HEK293 (cell line): Measurements from ENCODE around the gene MUC5B.

Experiments
- PRDM1 ChIP-seq: fragments of 450-650 bp; formaldehyde crosslinking; IDR thresholded peaks from 2 replicates; pipeline ENCODE4; 2016; ENCODE audit warnings: missing biosample characterization, missing genetic modification characterization
- TCF7L2 ChIP-seq: IDR thresholded peaks from 2 replicates; pipeline ENCODE4 v1.6.1; 2011; ENCODE audit warnings: low read depth, mild to moderate bottlenecking, inconsistent platforms, low read length, moderate library complexity, borderline replicate concordance
- ZNF391 ChIP-seq: fragments of 450-650 bp; formaldehyde crosslinking; IDR thresholded peaks from 2 replicates; pipeline ENCODE4 v1.5.1; 2016; ENCODE audit warnings: low read depth, missing biosample characterization, missing genetic modification characterization, borderline replicate concordance
- TF ChIP-seq, protein P1 (sequence below): fragments of 450-650 bp; formaldehyde crosslinking; IDR thresholded peaks from 2 replicates; pipeline ENCODE4 v1.5.1; 2016; ENCODE audit warnings: missing biosample characterization, missing genetic modification characterization
- TF ChIP-seq, protein P2 (sequence below): fragments of 450-650 bp; formaldehyde crosslinking; IDR thresholded peaks from 2 replicates; pipeline ENCODE4 v1.5.1; 2016; ENCODE audit warnings: missing biosample characterization, missing genetic modification characterization
- TF ChIP-seq, protein P3 (sequence below): fragments of 450-650 bp; formaldehyde crosslinking; IDR thresholded peaks from 2 replicates; pipeline ENCODE4 v1.5.1; 2016; ENCODE audit warnings: missing biosample characterization, missing genetic modification characterization

DNA sequence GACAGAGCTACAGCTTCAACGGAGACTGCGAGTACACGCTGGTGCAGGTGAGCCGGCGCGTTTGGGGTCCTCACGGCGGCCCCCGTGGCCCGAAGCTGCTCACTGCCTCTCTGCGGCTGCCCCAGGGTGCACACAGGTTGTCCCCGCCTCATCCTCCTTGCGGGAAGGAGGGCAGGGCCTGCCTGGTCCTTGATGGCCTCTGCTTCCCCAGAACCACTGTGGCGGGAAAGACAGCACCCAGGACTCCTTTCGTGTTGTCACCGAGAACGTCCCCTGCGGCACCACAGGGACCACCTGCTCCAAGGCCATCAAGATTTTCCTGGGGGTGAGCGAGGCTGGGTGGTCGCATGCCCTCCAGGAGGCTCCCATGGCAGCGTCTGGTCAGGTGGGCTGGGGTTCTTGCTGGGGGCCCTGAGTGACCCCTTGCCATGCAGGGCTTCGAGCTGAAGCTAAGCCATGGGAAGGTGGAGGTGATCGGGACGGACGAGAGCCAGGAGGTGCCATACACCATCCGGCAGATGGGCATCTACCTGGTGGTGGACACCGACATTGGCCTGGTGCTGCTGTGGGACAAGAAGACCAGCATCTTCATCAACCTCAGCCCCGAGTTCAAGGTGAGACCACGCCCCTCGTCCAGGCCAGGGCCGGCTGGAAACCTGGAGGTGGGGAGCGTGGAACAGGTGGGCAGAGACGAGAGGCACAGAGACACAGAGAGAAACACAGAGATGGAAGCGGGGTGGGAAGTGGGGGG is 45.7 kb upstream of the MUC5B start:
- TF ChIP-seq PRDM1 (tag by site-specific recombination) (no peak), ZNF391 (tag by site-specific recombination) (no peak), TCF7L2 (no peak)
- TF ChIP-seq, protein P1, sequence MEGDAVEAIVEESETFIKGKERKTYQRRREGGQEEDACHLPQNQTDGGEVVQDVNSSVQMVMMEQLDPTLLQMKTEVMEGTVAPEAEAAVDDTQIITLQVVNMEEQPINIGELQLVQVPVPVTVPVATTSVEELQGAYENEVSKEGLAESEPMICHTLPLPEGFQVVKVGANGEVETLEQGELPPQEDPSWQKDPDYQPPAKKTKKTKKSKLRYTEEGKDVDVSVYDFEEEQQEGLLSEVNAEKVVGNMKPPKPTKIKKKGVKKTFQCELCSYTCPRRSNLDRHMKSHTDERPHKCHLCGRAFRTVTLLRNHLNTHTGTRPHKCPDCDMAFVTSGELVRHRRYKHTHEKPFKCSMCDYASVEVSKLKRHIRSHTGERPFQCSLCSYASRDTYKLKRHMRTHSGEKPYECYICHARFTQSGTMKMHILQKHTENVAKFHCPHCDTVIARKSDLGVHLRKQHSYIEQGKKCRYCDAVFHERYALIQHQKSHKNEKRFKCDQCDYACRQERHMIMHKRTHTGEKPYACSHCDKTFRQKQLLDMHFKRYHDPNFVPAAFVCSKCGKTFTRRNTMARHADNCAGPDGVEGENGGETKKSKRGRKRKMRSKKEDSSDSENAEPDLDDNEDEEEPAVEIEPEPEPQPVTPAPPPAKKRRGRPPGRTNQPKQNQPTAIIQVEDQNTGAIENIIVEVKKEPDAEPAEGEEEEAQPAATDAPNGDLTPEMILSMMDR (tag by site-specific recombination), result no peak
- TF ChIP-seq, protein P2, sequence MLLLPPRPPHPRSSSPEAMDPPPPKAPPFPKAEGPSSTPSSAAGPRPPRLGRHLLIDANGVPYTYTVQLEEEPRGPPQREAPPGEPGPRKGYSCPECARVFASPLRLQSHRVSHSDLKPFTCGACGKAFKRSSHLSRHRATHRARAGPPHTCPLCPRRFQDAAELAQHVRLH (tag by site-specific recombination), result no peak
- TF ChIP-seq, protein P3, sequence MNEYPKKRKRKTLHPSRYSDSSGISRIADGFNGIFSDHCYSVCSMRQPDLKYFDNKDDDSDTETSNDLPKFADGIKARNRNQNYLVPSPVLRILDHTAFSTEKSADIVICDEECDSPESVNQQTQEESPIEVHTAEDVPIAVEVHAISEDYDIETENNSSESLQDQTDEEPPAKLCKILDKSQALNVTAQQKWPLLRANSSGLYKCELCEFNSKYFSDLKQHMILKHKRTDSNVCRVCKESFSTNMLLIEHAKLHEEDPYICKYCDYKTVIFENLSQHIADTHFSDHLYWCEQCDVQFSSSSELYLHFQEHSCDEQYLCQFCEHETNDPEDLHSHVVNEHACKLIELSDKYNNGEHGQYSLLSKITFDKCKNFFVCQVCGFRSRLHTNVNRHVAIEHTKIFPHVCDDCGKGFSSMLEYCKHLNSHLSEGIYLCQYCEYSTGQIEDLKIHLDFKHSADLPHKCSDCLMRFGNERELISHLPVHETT (tag by site-specific recombination), result no peak
